ENCODE data around the gene HES4. TPM values are rescaled to one million over a fixed set of nuclear protein-coding genes. Genes with fewer than 3 reads are reported as not detected.

HES4 gene
- total RNA-seq, 4 donors from 2014 or later = 12.7 to 34.8 (median 31.6) TPM

GRCh38 chr1:1024149-1024770, 24.4 kb upstream of the HES4 start:
- peaks cover 64% of the 10 kb centered on the region for H3K4me1 ChIP-seq
- H3K4me3 ChIP-seq = peak overlapping the region; percentile 39
- 66% methylated on average over 7 of the region's 9 CpGs for WGBS
- no peak overlapping the region for H3K27ac ChIP-seq
- no peak for DNase-seq (ENCODE audit: low spot score in 2 of 2)
- no peaks in the 10 kb centered on the region for H3K9me3 ChIP-seq
- no peaks in the 10 kb centered on the region for H3K27me3 ChIP-seq
- no peaks in the 10 kb centered on the region for H3K36me3 ChIP-seq
- no peak for TF ChIP-seq EP300 (IDR thresholded peaks at IDR 0.05)

- H3K4me3 ChIP-seq = no peak overlapping the region
- no peaks in the 10 kb centered on the region for H3K9me3 ChIP-seq
- H3K36me3 ChIP-seq = no peaks in the 10 kb centered on the region
- H3K27ac ChIP-seq = no peak overlapping the region
- no peak for DNase-seq (ENCODE audit: low spot score in 2 of 2)
- TF ChIP-seq POLR2AphosphoS5 (IDR thresholded peaks at IDR 0.05) (no peak), CTCF (IDR thresholded peaks at IDR 0.05) (no peak), POLR2A (IDR thresholded peaks at IDR 0.05) (no peak), EP300 (IDR thresholded peaks at IDR 0.05) (no peak)
- H3K27me3 ChIP-seq = no peaks in the 10 kb centered on the region
- WGBS = 53% methylated on average over 3 of the region's 13 CpGs
- peaks cover 68% of the 10 kb centered on the region for H3K4me1 ChIP-seq
These were observed 23.8 kb upstream of the HES4 start for GRCh38 chr1:1023700-1024099.

- DNase-seq (ENCODE audit: low spot score in 2 of 2) = no peak
- no peak overlapping the region for H3K27ac ChIP-seq
- H3K36me3 ChIP-seq = no peaks in the 10 kb centered on the region
- H3K4me3 ChIP-seq = no peak overlapping the region
- H3K4me1 ChIP-seq = peaks cover 68% of the 10 kb centered on the region
- H3K27me3 ChIP-seq = no peaks in the 10 kb centered on the region
- WGBS = 79% methylated on average over 20 of the region's 27 CpGs
- no peaks in the 10 kb centered on the region for H3K9me3 ChIP-seq
- TF ChIP-seq POLR2AphosphoS5 (IDR thresholded peaks at IDR 0.05) = no peak
- no peak for TF ChIP-seq POLR2A (IDR thresholded peaks at IDR 0.05)
- no peak for TF ChIP-seq EP300 (IDR thresholded peaks at IDR 0.05)
- no peak for TF ChIP-seq CTCF (IDR thresholded peaks at IDR 0.05)
These were observed 22.6 kb upstream of the HES4 start for GRCh38 chr1:1022302-1023009.

- no peak for DNase-seq (ENCODE audit: low spot score in 2 of 2)
- Histone ChIP-seq H3K27ac (no peak overlapping the region), H3K27me3 (no peaks in the 10 kb centered on the region), H3K4me1 (peaks cover 66% of the 10 kb centered on the region), H3K36me3 (no peaks in the 10 kb centered on the region), H3K4me3 (peak overlapping the region; percentile 75), H3K9me3 (no peaks in the 10 kb centered on the region)
- TF ChIP-seq POLR2AphosphoS5 (IDR thresholded peaks at IDR 0.05) = no peak
- no peak for TF ChIP-seq CTCF (IDR thresholded peaks at IDR 0.05)
- no peak for TF ChIP-seq EP300 (IDR thresholded peaks at IDR 0.05)
- TF ChIP-seq POLR2A (IDR thresholded peaks at IDR 0.05) = no peak
- 100% methylated on average over 3 of the region's 10 CpGs for WGBS
These were observed 22.0 kb upstream of the HES4 start for GRCh38 chr1:1021920-1022259.

GRCh38 chr1:1021010-1021919, 21.4 kb upstream of the HES4 start:
- Histone ChIP-seq H3K36me3 (no peaks in the 10 kb centered on the region), H3K4me1 (peaks cover 59% of the 10 kb centered on the region), H3K9me3 (no peaks in the 10 kb centered on the region), H3K27ac (no peak overlapping the region), H3K4me3 (peak overlapping the region; percentile 75), H3K27me3 (no peaks in the 10 kb centered on the region)
- WGBS = no CpG with 5 or more reads among the region's 33 CpGs
- DNase-seq (ENCODE audit: low spot score in 2 of 2) = no peak
- no peak for TF ChIP-seq CTCF (IDR thresholded peaks at IDR 0.05)
- TF ChIP-seq EP300 (IDR thresholded peaks at IDR 0.05) = no peak
- no peak for TF ChIP-seq POLR2A (IDR thresholded peaks at IDR 0.05)
- TF ChIP-seq POLR2AphosphoS5 (IDR thresholded peaks at IDR 0.05) = no peak
